Measurements from ENCODE around the gene ZC3H12A. TPM values are rescaled to one million over a fixed set of nuclear protein-coding genes. Genes with fewer than 3 reads are reported as not detected.

ZC3H12A gene
- total and polyA plus RNA-seq, 4 donors: 2.1 to 10.9 (median 3.0) TPM

DNA sequence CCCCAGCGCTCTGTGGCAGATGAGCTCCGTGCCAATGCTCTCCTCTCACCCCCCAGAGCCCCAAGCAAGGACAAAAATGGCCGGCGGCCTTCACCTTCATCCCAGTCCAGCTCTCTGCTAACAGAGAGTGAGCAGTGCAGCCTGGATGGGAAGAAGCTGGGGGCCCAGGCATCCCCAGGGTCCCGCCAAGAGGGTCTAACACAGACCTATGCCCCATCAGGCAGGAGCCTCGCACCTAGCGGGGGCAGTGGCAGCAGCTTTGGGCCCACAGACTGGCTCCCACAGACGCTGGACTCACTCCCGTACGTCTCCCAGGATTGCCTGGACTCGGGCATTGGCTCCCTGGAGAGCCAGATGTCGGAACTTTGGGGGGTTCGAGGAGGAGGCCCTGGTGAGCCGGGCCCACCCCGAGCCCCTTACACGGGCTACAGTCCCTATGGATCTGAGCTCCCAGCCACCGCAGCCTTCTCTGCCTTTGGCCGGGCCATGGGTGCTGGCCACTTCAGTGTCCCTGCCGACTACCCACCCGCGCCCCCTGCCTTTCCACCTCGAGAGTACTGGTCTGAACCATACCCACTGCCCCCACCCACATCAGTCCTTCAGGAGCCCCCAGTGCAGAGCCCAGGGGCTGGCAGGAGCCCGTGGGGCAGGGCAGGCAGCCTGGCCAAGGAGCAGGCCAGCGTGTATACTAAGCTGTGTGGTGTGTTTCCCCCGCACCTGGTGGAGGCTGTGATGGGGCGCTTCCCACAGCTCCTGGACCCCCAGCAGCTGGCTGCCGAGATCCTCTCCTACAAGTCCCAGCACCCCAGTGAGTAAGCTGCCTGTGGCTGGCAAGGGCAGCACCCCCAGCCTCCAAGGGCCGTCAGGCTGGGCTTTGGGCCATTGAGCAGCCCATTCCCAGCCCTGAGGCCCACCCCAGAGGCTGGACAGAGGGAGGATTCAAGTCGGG, 8.7 kb downstream of the ZC3H12A start:
- H3K27ac ChIP-seq (ENCODE audit: low read depth in 1 of 2, low read length in 2 of 2): no peak overlapping the region
- H3K4me3 ChIP-seq (ENCODE audit: low read depth in 1 of 3, low read length in 3 of 3): no peak overlapping the region
- TF ChIP-seq HNF4G (IDR thresholded peaks at IDR 0.05) (no peak), FOXA2 (IDR thresholded peaks at IDR 0.05) (no peak), GABPA (IDR thresholded peaks at IDR 0.05 in 1 of 2, conservative IDR thresholded peaks at IDR 0.05 in 1 of 2) (no peak), SP1 (IDR thresholded peaks at IDR 0.05) (no peak), RXRA (IDR thresholded peaks at IDR 0.05) (no peak), ATF3 (IDR thresholded peaks at IDR 0.05) (no peak)
- TF ChIP-seq, protein P1, sequence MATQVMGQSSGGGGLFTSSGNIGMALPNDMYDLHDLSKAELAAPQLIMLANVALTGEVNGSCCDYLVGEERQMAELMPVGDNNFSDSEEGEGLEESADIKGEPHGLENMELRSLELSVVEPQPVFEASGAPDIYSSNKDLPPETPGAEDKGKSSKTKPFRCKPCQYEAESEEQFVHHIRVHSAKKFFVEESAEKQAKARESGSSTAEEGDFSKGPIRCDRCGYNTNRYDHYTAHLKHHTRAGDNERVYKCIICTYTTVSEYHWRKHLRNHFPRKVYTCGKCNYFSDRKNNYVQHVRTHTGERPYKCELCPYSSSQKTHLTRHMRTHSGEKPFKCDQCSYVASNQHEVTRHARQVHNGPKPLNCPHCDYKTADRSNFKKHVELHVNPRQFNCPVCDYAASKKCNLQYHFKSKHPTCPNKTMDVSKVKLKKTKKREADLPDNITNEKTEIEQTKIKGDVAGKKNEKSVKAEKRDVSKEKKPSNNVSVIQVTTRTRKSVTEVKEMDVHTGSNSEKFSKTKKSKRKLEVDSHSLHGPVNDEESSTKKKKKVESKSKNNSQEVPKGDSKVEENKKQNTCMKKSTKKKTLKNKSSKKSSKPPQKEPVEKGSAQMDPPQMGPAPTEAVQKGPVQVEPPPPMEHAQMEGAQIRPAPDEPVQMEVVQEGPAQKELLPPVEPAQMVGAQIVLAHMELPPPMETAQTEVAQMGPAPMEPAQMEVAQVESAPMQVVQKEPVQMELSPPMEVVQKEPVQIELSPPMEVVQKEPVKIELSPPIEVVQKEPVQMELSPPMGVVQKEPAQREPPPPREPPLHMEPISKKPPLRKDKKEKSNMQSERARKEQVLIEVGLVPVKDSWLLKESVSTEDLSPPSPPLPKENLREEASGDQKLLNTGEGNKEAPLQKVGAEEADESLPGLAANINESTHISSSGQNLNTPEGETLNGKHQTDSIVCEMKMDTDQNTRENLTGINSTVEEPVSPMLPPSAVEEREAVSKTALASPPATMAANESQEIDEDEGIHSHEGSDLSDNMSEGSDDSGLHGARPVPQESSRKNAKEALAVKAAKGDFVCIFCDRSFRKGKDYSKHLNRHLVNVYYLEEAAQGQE (IDR thresholded peaks at IDR 0.05): no peak
- TF ChIP-seq, protein P2, sequence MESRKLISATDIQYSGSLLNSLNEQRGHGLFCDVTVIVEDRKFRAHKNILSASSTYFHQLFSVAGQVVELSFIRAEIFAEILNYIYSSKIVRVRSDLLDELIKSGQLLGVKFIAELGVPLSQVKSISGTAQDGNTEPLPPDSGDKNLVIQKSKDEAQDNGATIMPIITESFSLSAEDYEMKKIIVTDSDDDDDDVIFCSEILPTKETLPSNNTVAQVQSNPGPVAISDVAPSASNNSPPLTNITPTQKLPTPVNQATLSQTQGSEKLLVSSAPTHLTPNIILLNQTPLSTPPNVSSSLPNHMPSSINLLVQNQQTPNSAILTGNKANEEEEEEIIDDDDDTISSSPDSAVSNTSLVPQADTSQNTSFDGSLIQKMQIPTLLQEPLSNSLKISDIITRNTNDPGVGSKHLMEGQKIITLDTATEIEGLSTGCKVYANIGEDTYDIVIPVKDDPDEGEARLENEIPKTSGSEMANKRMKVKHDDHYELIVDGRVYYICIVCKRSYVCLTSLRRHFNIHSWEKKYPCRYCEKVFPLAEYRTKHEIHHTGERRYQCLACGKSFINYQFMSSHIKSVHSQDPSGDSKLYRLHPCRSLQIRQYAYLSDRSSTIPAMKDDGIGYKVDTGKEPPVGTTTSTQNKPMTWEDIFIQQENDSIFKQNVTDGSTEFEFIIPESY (IDR thresholded peaks at IDR 0.05): no peak
- 94% methylated on average over 29 of the region's 29 CpGs for WGBS
- H3K9me3 ChIP-seq (ENCODE audit: control insufficient read depth in 4 of 4, low read length in 3 of 4): no peaks in the 10 kb centered on the region
- no peak for DNase-seq (ENCODE audit: low spot score)
- H3K27me3 ChIP-seq (ENCODE audit: control insufficient read depth in 4 of 4, insufficient read depth in 4 of 4, low read length in 3 of 4): no peaks in the 10 kb centered on the region
- H3K4me1 ChIP-seq (ENCODE audit: control insufficient read depth in 4 of 4, insufficient read depth in 4 of 4, low read length in 3 of 4): peaks cover 10 to 26% (median 20%) of the 10 kb centered on the region in 4 donors
- no peak overlapping the region for H3K9ac ChIP-seq (ENCODE audit: low read depth in 1 of 2, low read length in 2 of 2)
- H3K36me3 ChIP-seq (ENCODE audit: control insufficient read depth in 4 of 4, insufficient read depth in 3 of 4, low read depth in 1 of 4, low read length in 3 of 4): peaks cover 17 to 32% (median 28%) of the 10 kb centered on the region in 4 donors

DNA sequence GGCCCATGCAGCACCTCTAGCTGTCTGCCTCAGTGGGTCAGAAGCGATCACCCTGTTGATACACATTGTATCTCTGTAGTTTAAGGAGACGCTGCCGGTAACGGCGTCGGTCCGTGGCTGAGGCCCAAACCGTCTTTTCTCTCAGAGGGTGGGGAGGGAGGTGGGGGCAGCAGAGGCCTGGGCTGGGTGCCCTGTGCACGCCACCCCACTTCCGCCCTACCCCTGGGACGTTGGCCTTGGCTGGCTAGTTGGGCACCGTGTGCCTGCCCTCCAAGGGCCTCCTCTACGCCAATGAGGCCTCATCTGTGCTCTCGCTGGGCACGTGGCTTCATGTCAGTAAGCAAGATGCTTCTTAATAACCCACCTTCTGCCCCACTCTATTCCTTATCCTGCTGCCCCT, 9.4 kb downstream of the ZC3H12A start:
- no peak for DNase-seq (ENCODE audit: low spot score)
- Histone ChIP-seq H3K4me1 (ENCODE audit: control insufficient read depth in 4 of 4, insufficient read depth in 4 of 4, low read length in 3 of 4) (peaks cover 5 to 19% (median 14%) of the 10 kb centered on the region in 4 donors), H3K4me3 (ENCODE audit: low read depth in 1 of 3, low read length in 3 of 3) (no peak overlapping the region), H3K36me3 (ENCODE audit: control insufficient read depth in 4 of 4, insufficient read depth in 3 of 4, low read depth in 1 of 4, low read length in 3 of 4) (peaks cover 17 to 32% (median 28%) of the 10 kb centered on the region in 4 donors), H3K27ac (ENCODE audit: low read depth in 1 of 2, low read length in 2 of 2) (no peak overlapping the region), H3K27me3 (ENCODE audit: control insufficient read depth in 4 of 4, insufficient read depth in 4 of 4, low read length in 3 of 4) (no peaks in the 10 kb centered on the region), H3K9ac (ENCODE audit: low read depth in 1 of 2, low read length in 2 of 2) (no peak overlapping the region), H3K9me3 (ENCODE audit: control insufficient read depth in 4 of 4, low read length in 3 of 4) (no peaks in the 10 kb centered on the region)
- WGBS: 89% methylated on average over 15 of the region's 15 CpGs
- TF ChIP-seq GABPA (IDR thresholded peaks at IDR 0.05 in 1 of 2, conservative IDR thresholded peaks at IDR 0.05 in 1 of 2) (no peak), SP1 (IDR thresholded peaks at IDR 0.05) (no peak), RAD21 (IDR thresholded peaks at IDR 0.05) (no peak), CTCF (IDR thresholded peaks at IDR 0.05; ENCODE audit: low read depth, low read length, missing input control) (no peak), ATF3 (IDR thresholded peaks at IDR 0.05) (no peak), EGR1 (IDR thresholded peaks at IDR 0.05; ENCODE audit: low read depth in 2 of 2) (no peak), NR2F2 (IDR thresholded peaks at IDR 0.05) (no peak), JUND (IDR thresholded peaks at IDR 0.05) (no peak), TAF1 (conservative IDR thresholded peaks at IDR 0.05) (no peak), FOXA1 (IDR thresholded peaks at IDR 0.05) (no peak)
- TF ChIP-seq, protein P1 (IDR thresholded peaks at IDR 0.05): no peak
- TF ChIP-seq, protein P2 (IDR thresholded peaks at IDR 0.05): no peak
